Fibroblast of the aortic adventitia (primary cell): ENCODE measurements around the gene MAMLD1. TPM values are rescaled to one million over a fixed set of nuclear protein-coding genes. Genes with fewer than 3 reads are reported as not detected.

Experiments
- DNase-seq: peaks from one replicate; pipeline ENCODE4 v3.0.0-alpha.2; 2010; ENCODE audit warnings: low read depth
- H3K4me3 ChIP-seq: 2 replicates; pipeline ENCODE4 v1.5.1; 2011; ENCODE audit warnings: low read depth, mild to moderate bottlenecking, control low read depth, low read length, moderate library complexity
- total RNA-seq: library from RNA; depleted of rRNA; stranded (reverse); fragments of >200 nt; gene quantifications from 2 replicates; pipeline ENCODE4 v1.2.3, GENCODE V29; 2012; ENCODE audit warnings: low replicate concordance
- TF ChIP-seq, protein P1 (sequence below): IDR thresholded peaks from 2 replicates; pipeline ENCODE4 v1.5.1; 2011; ENCODE audit warnings: mild to moderate bottlenecking, low read length, control low read depth, inconsistent platforms; ENCODE audit not compliant: insufficient read depth

The MAMLD1 gene
- total RNA-seq, 1 donor: 1.9 TPM

DNA sequence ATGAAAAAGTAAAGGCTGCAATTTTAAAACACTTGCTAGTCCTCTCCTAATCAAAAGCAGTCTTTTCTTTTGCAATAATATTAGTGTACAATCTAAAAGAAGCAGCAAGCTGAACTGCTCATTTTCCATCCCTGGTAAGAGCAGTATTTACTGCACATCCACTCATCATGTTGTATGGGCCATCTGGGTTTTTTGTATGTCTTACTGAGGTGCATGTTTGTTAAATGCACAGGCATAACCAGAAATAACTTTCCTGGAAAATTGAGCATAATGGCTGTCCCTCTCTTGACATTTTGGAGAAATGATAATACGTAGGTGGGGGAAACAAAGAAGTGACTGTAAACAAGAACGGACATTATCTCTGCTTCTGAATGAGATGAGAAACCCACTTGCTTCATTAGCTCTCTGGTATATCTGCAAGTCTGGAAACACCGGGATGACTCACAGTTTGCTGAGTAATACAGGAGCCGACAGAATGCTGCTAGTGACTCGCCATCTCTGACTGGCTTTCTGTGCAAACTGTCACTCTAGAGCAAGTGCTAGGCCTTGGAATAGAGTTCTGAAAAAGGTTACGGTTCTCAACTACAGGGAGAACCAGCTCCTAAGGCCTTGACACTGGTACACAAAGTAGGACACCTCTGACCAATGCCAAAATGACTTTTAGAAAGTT is 119.6 kb downstream of the MAMLD1 start:
- TF ChIP-seq, protein P1, sequence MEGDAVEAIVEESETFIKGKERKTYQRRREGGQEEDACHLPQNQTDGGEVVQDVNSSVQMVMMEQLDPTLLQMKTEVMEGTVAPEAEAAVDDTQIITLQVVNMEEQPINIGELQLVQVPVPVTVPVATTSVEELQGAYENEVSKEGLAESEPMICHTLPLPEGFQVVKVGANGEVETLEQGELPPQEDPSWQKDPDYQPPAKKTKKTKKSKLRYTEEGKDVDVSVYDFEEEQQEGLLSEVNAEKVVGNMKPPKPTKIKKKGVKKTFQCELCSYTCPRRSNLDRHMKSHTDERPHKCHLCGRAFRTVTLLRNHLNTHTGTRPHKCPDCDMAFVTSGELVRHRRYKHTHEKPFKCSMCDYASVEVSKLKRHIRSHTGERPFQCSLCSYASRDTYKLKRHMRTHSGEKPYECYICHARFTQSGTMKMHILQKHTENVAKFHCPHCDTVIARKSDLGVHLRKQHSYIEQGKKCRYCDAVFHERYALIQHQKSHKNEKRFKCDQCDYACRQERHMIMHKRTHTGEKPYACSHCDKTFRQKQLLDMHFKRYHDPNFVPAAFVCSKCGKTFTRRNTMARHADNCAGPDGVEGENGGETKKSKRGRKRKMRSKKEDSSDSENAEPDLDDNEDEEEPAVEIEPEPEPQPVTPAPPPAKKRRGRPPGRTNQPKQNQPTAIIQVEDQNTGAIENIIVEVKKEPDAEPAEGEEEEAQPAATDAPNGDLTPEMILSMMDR: no peak
- no peak overlapping the region for H3K4me3 ChIP-seq
- DNase-seq: peak; percentile 50

GRCh38 chrX:150483356-150483985 is 120.4 kb downstream of the MAMLD1 start:
- DNase-seq: no peak
- TF ChIP-seq, protein P1: no peak
- H3K4me3 ChIP-seq: no peak overlapping the region

DNA sequence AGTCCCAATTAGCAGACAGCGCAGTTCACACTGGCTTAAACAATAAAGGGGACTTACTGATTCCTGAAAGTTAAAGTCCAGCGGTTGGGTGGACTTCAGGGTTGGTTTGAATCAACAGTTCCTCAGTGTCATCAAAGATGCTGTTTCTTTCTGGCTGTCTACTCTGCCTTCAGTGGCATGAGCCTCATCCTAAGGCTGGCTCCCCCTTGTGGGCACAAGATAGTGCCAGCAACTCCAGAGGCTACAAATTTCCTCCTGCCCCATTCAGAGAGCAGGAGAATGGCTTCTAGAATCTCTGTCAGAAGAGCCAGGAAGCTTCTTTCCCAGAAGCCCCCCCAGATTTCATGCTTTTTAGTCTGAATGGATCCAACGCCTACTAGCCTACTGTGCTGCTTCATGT is 122.9 kb downstream of the MAMLD1 start:
- peak; percentile 66 for DNase-seq
- TF ChIP-seq, protein P1: peak; percentile 62
- H3K4me3 ChIP-seq: no peak overlapping the region

GRCh38 chrX:150487369-150488094 is 124.4 kb downstream of the MAMLD1 start:
- no peak for DNase-seq
- TF ChIP-seq, protein P1: no peak
- H3K4me3 ChIP-seq: no peak overlapping the region

DNA sequence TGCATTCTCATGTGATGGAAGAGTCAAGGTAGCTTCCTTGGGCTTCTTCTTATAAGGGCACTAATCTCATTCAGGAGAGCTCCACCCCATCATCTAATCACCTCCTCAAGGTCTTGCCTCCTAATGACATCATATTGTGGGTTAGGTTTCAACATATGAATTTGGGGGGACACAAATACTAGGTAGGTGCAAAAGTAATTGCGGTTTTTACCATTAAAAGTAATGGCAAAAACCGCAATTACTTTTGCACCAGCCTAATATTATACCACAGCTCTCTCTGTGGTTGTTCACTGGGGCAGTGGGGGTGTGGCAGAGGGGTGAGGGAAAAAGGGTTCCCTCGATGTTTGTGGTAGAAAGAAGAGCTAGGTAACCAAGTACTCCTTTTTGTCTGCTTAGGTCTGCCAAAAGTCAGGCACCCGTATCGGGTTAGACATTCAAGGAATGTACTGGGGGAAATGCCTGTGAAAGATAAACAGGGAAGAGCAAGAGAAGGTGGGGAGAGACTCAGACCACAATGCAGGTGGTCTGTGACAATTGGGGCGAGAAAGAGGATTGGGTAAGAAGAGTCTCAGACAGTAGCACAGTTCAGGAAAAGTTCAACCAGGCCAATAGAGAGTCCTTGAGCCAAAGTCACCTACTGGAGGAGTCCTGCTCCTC is 126.4 kb downstream of the MAMLD1 start:
- H3K4me3 ChIP-seq: no peak overlapping the region
- no peak for DNase-seq
- TF ChIP-seq, protein P1: no peak

DNA sequence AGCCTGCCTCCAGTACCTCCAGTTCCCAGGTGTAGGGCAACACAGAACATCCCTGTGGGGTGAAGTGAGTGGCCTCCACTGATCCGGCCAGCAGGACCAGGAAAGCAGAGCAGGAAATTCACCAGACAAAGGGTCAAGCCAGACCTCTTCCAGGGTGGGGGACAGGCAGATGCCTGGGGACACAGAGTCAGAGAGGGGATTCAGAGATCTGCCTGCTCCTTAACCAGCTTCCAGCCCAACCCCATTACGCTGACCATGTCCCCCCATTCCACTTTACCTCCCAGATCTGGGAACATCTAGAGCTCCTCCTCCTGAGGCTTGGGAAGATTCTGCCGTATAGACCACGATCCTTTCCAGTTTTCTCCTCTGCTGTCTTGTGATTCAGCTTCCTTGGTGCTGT is 132.4 kb downstream of the MAMLD1 start:
- DNase-seq: no peak
- TF ChIP-seq, protein P1: no peak
- no peak overlapping the region for H3K4me3 ChIP-seq
